ENCODE measurements around the gene RASD2. TPM values are rescaled to one million over a fixed set of nuclear protein-coding genes. Genes with fewer than 3 reads are reported as not detected.

The RASD2 gene
- total RNA-seq, 1 donor from 2014 or later: 2.0 TPM

DNA sequence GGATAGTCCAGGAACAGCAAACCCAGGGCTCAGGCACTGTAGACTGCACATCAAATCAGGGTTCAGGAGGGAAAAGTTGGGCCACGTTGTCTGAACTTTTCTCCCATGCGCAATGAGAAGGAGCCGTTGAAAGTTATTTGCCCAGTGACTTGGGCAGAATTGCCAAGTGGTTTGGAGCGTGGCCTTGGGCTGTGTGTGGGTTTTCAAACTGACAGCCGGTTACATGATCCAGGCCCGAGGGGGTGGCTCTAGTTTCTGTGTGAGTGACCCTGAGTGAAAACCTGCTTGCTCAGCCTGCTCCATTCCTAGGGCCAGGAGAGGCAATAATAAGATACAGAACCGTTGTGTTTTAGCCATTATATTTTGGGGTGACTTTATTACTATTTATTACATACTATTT lies 56.2 kb downstream of the RASD2 start:
- H3K9me3 ChIP-seq: no peaks in the 10 kb centered on the region
- H3K4me1 ChIP-seq: no peaks in the 10 kb centered on the region
- no peaks in the 10 kb centered on the region for H3K36me3 ChIP-seq
- H3K27me3 ChIP-seq: no peaks in the 10 kb centered on the region
- TF ChIP-seq POLR2AphosphoS5 (IDR thresholded peaks at IDR 0.05; ENCODE audit: insufficient read depth in 1 of 2, low read depth in 1 of 2) (no peak), CTCF (IDR thresholded peaks at IDR 0.05) (no peak), POLR2A (IDR thresholded peaks at IDR 0.05) (no peak)
- H3K27ac ChIP-seq: no peak overlapping the region
- no peak for DNase-seq (ENCODE audit: extremely low spot score in 2 of 2)
- no peak overlapping the region for H3K4me3 ChIP-seq
- intact Hi-C loops (cut with DNase I): no loop called here

GRCh38 chr22:35597692-35598395 lies 57.2 kb downstream of the RASD2 start:
- no peak for TF ChIP-seq POLR2AphosphoS5 (IDR thresholded peaks at IDR 0.05; ENCODE audit: insufficient read depth in 1 of 2, low read depth in 1 of 2)
- no peak for TF ChIP-seq POLR2A (IDR thresholded peaks at IDR 0.05)
- no peak for TF ChIP-seq CTCF (IDR thresholded peaks at IDR 0.05)
- Histone ChIP-seq H3K36me3 (no peaks in the 10 kb centered on the region), H3K4me3 (no peak overlapping the region), H3K27ac (no peak overlapping the region), H3K4me1 (no peaks in the 10 kb centered on the region), H3K9me3 (no peaks in the 10 kb centered on the region), H3K27me3 (no peaks in the 10 kb centered on the region)
- DNase-seq (ENCODE audit: extremely low spot score in 2 of 2): no peak
- intact Hi-C loops (cut with DNase I): no loop called here

DNA sequence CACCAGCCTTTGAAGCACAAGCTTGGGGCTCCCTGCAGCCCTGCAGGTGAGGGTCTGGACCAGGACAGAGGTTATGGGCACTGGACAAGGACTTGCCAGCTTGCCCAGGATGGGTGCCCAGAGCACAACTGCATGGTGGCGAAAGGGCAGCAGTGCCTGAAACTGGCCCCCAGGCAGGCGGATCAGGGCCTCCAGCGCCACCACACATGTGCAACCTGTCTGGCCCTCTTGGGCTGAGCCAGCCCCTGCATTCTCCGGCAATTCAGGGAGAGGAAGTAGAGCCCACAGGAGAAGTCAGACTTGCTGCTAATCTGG lies 57.7 kb downstream of the RASD2 start:
- H3K27me3 ChIP-seq: no peaks in the 10 kb centered on the region
- no peaks in the 10 kb centered on the region for H3K4me1 ChIP-seq
- no peak for DNase-seq (ENCODE audit: extremely low spot score in 2 of 2)
- intact Hi-C loops (cut with DNase I): no loop called here
- no peaks in the 10 kb centered on the region for H3K9me3 ChIP-seq
- no peak overlapping the region for H3K27ac ChIP-seq
- TF ChIP-seq POLR2AphosphoS5 (IDR thresholded peaks at IDR 0.05; ENCODE audit: insufficient read depth in 1 of 2, low read depth in 1 of 2) (no peak), CTCF (IDR thresholded peaks at IDR 0.05) (no peak), POLR2A (IDR thresholded peaks at IDR 0.05) (no peak)
- no peaks in the 10 kb centered on the region for H3K36me3 ChIP-seq
- H3K4me3 ChIP-seq: no peak overlapping the region

GRCh38 chr22:35599364-35599763 lies 58.7 kb downstream of the RASD2 start:
- no peaks in the 10 kb centered on the region for H3K27me3 ChIP-seq
- intact Hi-C loops (cut with DNase I): no loop called here

More at GRCh38 chr22:35599364-35599763, 58.7 kb downstream of the RASD2 start:
- H3K36me3 ChIP-seq: no peaks in the 10 kb centered on the region
- H3K27ac ChIP-seq: no peak overlapping the region
- TF ChIP-seq POLR2A (IDR thresholded peaks at IDR 0.05) (no peak), CTCF (IDR thresholded peaks at IDR 0.05) (no peak), POLR2AphosphoS5 (IDR thresholded peaks at IDR 0.05; ENCODE audit: insufficient read depth in 1 of 2, low read depth in 1 of 2) (no peak)
- H3K9me3 ChIP-seq: no peaks in the 10 kb centered on the region
- DNase-seq (ENCODE audit: extremely low spot score in 2 of 2): no peak
- H3K4me1 ChIP-seq: no peaks in the 10 kb centered on the region
- H3K4me3 ChIP-seq: no peak overlapping the region

Measured in vagina (tissue), 2 donors.